ENCODE data around the gene CUL4A.

The CUL4A gene

GRCh38 chr13:113190181-113190580 lies 19.2 kb upstream of the CUL4A start:
- Mint-ChIP-seq H3K27me3 (ENCODE audit: low read depth, poor library complexity) (no peaks in the 10 kb centered on the region), H3K4me1 (peaks cover 15% of the 10 kb centered on the region), H3K9me3 (no peaks in the 10 kb centered on the region), H3K36me3 (ENCODE audit: low read depth) (peaks cover 64% of the 10 kb centered on the region), H3K27ac (no peak overlapping the region), H3K4me3 (no peak overlapping the region)
- no peak for DNase-seq
- TF ChIP-seq CTCF (IDR thresholded peaks at IDR 0.05), result no peak

GRCh38 chr13:113192279-113192678 lies 17.1 kb upstream of the CUL4A start:
- no peak for DNase-seq
- no peak overlapping the region for H3K27ac Mint-ChIP-seq
- no peaks in the 10 kb centered on the region for H3K27me3 Mint-ChIP-seq (ENCODE audit: low read depth, poor library complexity)
- no peaks in the 10 kb centered on the region for H3K9me3 Mint-ChIP-seq
- peaks cover 12% of the 10 kb centered on the region for H3K4me1 Mint-ChIP-seq
- no peak for TF ChIP-seq CTCF (IDR thresholded peaks at IDR 0.05)
- peaks cover 60% of the 10 kb centered on the region for H3K36me3 Mint-ChIP-seq (ENCODE audit: low read depth)
- H3K4me3 Mint-ChIP-seq, result no peak overlapping the region

- TF ChIP-seq CTCF (IDR thresholded peaks at IDR 0.05), result no peak
- peaks cover 9% of the 10 kb centered on the region for H3K4me1 Mint-ChIP-seq
- peak overlapping the region; percentile 48 for H3K27ac Mint-ChIP-seq
- no peak overlapping the region for H3K4me3 Mint-ChIP-seq
- H3K36me3 Mint-ChIP-seq (ENCODE audit: low read depth), result peaks cover 59% of the 10 kb centered on the region
- DNase-seq, result no peak
- H3K27me3 Mint-ChIP-seq (ENCODE audit: low read depth, poor library complexity), result no peaks in the 10 kb centered on the region
- no peaks in the 10 kb centered on the region for H3K9me3 Mint-ChIP-seq
These were observed 16.5 kb upstream of the CUL4A start for GRCh38 chr13:113192902-113193301.

GRCh38 chr13:113195360-113195759 lies 14.1 kb upstream of the CUL4A start:
- Mint-ChIP-seq H3K4me3 (no peak overlapping the region), H3K36me3 (ENCODE audit: low read depth) (peaks cover 45% of the 10 kb centered on the region), H3K27me3 (ENCODE audit: low read depth, poor library complexity) (no peaks in the 10 kb centered on the region), H3K4me1 (no peaks in the 10 kb centered on the region), H3K9me3 (no peaks in the 10 kb centered on the region), H3K27ac (peak overlapping the region; percentile 42)
- TF ChIP-seq CTCF (IDR thresholded peaks at IDR 0.05), result no peak
- no peak for DNase-seq

- DNase-seq, result no peak
- no peak overlapping the region for H3K27ac Mint-ChIP-seq
- peaks cover 32% of the 10 kb centered on the region for H3K36me3 Mint-ChIP-seq (ENCODE audit: low read depth)
- H3K9me3 Mint-ChIP-seq, result no peaks in the 10 kb centered on the region
- peaks cover 3% of the 10 kb centered on the region for H3K27me3 Mint-ChIP-seq (ENCODE audit: low read depth, poor library complexity)
- H3K4me1 Mint-ChIP-seq, result no peaks in the 10 kb centered on the region
- no peak for TF ChIP-seq CTCF (IDR thresholded peaks at IDR 0.05)
- H3K4me3 Mint-ChIP-seq, result no peak overlapping the region
These were observed 12.3 kb upstream of the CUL4A start for GRCh38 chr13:113196970-113197737.

GRCh38 chr13:113201815-113202214 lies 7.6 kb upstream of the CUL4A start:
- TF ChIP-seq CTCF (IDR thresholded peaks at IDR 0.05), result no peak
- H3K27ac Mint-ChIP-seq, result no peak overlapping the region
- H3K36me3 Mint-ChIP-seq (ENCODE audit: low read depth), result peaks cover 33% of the 10 kb centered on the region
- no peaks in the 10 kb centered on the region for H3K9me3 Mint-ChIP-seq
- peaks cover 15% of the 10 kb centered on the region for H3K4me1 Mint-ChIP-seq
- H3K4me3 Mint-ChIP-seq, result no peak overlapping the region
- peaks cover 3% of the 10 kb centered on the region for H3K27me3 Mint-ChIP-seq (ENCODE audit: low read depth, poor library complexity)
- no peak for DNase-seq

All from nephron progenitor cell (in vitro differentiated cells).